Measurements from ENCODE around the gene HELLS. TPM values are rescaled to one million over a fixed set of nuclear protein-coding genes. Genes with fewer than 3 reads are reported as not detected.

The HELLS gene
- total and polyA plus RNA-seq, 2 donors from 2014 or later = 1.6 to 13.5 TPM

DNA sequence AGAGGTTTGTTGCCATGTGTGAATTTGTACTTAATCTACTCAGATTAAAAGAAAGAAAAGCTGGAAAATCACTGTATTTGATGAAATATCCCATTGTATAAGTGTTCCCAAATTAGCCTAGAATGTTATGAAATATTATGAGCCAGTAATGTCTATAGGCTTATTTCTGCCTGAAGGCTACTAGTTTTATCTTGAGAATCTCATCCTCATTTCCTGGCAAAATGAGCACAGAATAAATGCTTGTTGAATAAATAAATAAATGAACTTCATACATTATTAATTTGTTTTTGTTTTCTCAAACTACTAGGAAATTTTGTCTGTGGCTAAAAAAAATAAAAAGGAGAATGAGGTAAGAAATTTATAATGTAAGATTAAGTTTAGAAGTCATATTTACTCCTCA lies 25.5 kb downstream of the HELLS start:
- no peak overlapping the region for H3K4me3 ChIP-seq (ENCODE audit: low read length in 3 of 3)
- intact Hi-C loops (cut with DNase I) = no loop called here
- no peaks in the 10 kb centered on the region for H3K27me3 ChIP-seq (ENCODE audit: control insufficient read depth, insufficient read depth, low read length)
- no peaks in the 10 kb centered on the region for H3K4me1 ChIP-seq (ENCODE audit: control insufficient read depth in 2 of 3, insufficient read depth in 2 of 3, low read depth in 1 of 3, low read length in 3 of 3)
- no peak overlapping the region for H3K27ac ChIP-seq (ENCODE audit: low read depth in 2 of 2, low read length in 2 of 2)
- no peak overlapping the region for H3K9ac ChIP-seq (ENCODE audit: low read length in 3 of 3)
- no peak for TF ChIP-seq CTCF (IDR thresholded peaks at IDR 0.05; ENCODE audit: borderline replicate concordance, extremely low read depth, insufficient read depth)
- peaks cover 0 to 2% (median 0%) of the 10 kb centered on the region in 3 donors for H3K36me3 ChIP-seq (ENCODE audit: control insufficient read depth in 2 of 3, insufficient read depth in 3 of 3, low read length in 3 of 3)
- no peaks in the 10 kb centered on the region for H3K9me3 ChIP-seq (ENCODE audit: control insufficient read depth in 2 of 3, insufficient read depth in 1 of 3, low read length in 3 of 3)
- DNase-seq (peak in 1 of 5 donors; percentile 0), FAIRE-seq (no peak)

DNA sequence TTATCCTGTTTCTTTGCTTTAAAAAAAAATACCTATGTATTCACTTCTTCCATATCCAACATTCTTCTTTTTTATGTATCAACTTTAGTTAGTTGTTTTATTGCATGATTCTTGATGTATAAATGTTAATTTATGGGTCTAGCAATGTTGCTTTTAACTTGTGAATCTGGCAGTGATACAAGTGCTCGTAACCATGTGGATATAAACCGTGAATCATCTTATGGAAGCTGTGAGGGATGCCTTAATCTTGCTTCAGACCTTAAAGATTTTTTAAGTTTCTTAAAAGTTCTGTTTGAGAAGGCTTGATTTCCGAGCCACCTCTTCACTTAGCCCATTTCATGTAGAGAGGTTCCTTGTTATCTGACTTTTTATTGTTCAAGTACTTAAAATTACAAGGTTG lies 25.9 kb downstream of the HELLS start:
- H3K27ac ChIP-seq (ENCODE audit: low read depth in 2 of 2, low read length in 2 of 2) = no peak overlapping the region
- H3K27me3 ChIP-seq (ENCODE audit: control insufficient read depth, insufficient read depth, low read length) = no peaks in the 10 kb centered on the region
- intact Hi-C loops (cut with DNase I) = no loop called here
- no peaks in the 10 kb centered on the region for H3K4me1 ChIP-seq (ENCODE audit: control insufficient read depth in 2 of 3, insufficient read depth in 2 of 3, low read depth in 1 of 3, low read length in 3 of 3)
- no peaks in the 10 kb centered on the region for H3K9me3 ChIP-seq (ENCODE audit: control insufficient read depth in 2 of 3, insufficient read depth in 1 of 3, low read length in 3 of 3)
- no peak for TF ChIP-seq CTCF (IDR thresholded peaks at IDR 0.05; ENCODE audit: borderline replicate concordance, extremely low read depth, insufficient read depth)
- DNase-seq (peak in 1 of 5 donors; percentile 19), FAIRE-seq (no peak)
- no peak overlapping the region for H3K9ac ChIP-seq (ENCODE audit: low read length in 3 of 3)
- peaks cover 0 to 2% (median 0%) of the 10 kb centered on the region in 3 donors for H3K36me3 ChIP-seq (ENCODE audit: control insufficient read depth in 2 of 3, insufficient read depth in 3 of 3, low read length in 3 of 3)
- H3K4me3 ChIP-seq (ENCODE audit: low read length in 3 of 3) = no peak overlapping the region

- DNase-seq = no peak
- Histone ChIP-seq H3K4me3 (ENCODE audit: low read length in 3 of 3) (no peak overlapping the region), H3K9ac (ENCODE audit: low read length in 3 of 3) (no peak overlapping the region), H3K27ac (ENCODE audit: low read depth in 2 of 2, low read length in 2 of 2) (no peak overlapping the region), H3K9me3 (ENCODE audit: control insufficient read depth in 2 of 3, insufficient read depth in 1 of 3, low read length in 3 of 3) (no peaks in the 10 kb centered on the region), H3K36me3 (ENCODE audit: control insufficient read depth in 2 of 3, insufficient read depth in 3 of 3, low read length in 3 of 3) (peaks cover 0 to 2% (median 0%) of the 10 kb centered on the region in 3 donors), H3K27me3 (ENCODE audit: control insufficient read depth, insufficient read depth, low read length) (no peaks in the 10 kb centered on the region), H3K4me1 (ENCODE audit: control insufficient read depth in 2 of 3, insufficient read depth in 2 of 3, low read depth in 1 of 3, low read length in 3 of 3) (no peaks in the 10 kb centered on the region)
- no peak for FAIRE-seq
- TF ChIP-seq CTCF (IDR thresholded peaks at IDR 0.05; ENCODE audit: borderline replicate concordance, extremely low read depth, insufficient read depth) = no peak
- intact Hi-C loops (cut with DNase I) = no loop called here
Measured at GRCh38 chr10:94578790-94579189, 33.2 kb downstream of the HELLS start.

DNA sequence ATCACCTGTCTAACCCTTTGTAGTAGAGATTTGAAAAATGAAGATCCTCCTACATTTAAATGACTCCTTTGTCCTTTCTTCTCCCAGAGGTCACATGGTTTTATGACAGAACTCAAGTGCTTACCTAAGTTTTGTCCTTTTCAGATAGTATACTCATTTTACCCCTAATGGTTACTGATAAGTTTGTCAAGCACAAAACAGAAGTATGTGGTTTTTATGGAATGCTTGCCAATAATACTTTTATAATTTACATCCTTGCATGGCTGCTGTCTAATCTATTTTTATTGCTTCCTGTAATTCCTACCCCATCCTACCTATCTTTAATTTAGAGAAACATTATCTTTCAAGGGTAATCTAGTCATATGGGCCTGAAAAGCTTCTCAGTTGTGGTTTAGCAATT lies 37.5 kb downstream of the HELLS start:
- TF ChIP-seq CTCF (IDR thresholded peaks at IDR 0.05; ENCODE audit: borderline replicate concordance, extremely low read depth, insufficient read depth) = no peak
- no peak for FAIRE-seq
- no peaks in the 10 kb centered on the region for H3K36me3 ChIP-seq (ENCODE audit: control insufficient read depth in 2 of 3, insufficient read depth in 3 of 3, low read length in 3 of 3)

More for the DNA sequence above, 37.5 kb downstream of the HELLS start:
- intact Hi-C loops (cut with DNase I) = no loop called here
- DNase-seq = no peak
- no peak overlapping the region for H3K4me3 ChIP-seq (ENCODE audit: low read length in 3 of 3)
- H3K9me3 ChIP-seq (ENCODE audit: control insufficient read depth in 2 of 3, insufficient read depth in 1 of 3, low read length in 3 of 3) = no peaks in the 10 kb centered on the region
- H3K9ac ChIP-seq (ENCODE audit: low read length in 3 of 3) = no peak overlapping the region
- no peaks in the 10 kb centered on the region for H3K27me3 ChIP-seq (ENCODE audit: control insufficient read depth, insufficient read depth, low read length)
- no peak overlapping the region for H3K27ac ChIP-seq (ENCODE audit: low read depth in 2 of 2, low read length in 2 of 2)
- H3K4me1 ChIP-seq (ENCODE audit: control insufficient read depth in 2 of 3, insufficient read depth in 2 of 3, low read depth in 1 of 3, low read length in 3 of 3) = no peaks in the 10 kb centered on the region
